SU-DHL-6 (cell line): ENCODE results near the gene PDK4.
"Not testable (repeated sequence)": the region's sequence is repeated elsewhere in the genome, so short reads cannot be mapped to it uniquely, and the experiment has no call there.

Experiments used
- H2AFZ ChIP-seq: fragments of 200-600 bp; sonication (generic); 2 replicates; pipeline ENCODE4 v1.6.1; 2014; ENCODE audit warnings: low read depth, mild to moderate bottlenecking, moderate library complexity, mixed read lengths, antibody characterized with exemption, low read length; ENCODE audit not compliant: severe bottlenecking
- H3F3A ChIP-seq: fragments of 200-600 bp; shearing (Covaris generic); 2 replicates; pipeline ENCODE4 v1.6.0; 2016; ENCODE audit warnings: antibody characterized with exemption, mild to moderate bottlenecking; ENCODE audit not compliant: insufficient read depth
- H3K27ac ChIP-seq: fragments of 200-600 bp; sonication (generic); 2 replicates; pipeline ENCODE4 v1.5.1; 2016; ENCODE audit warnings: low read depth, mild to moderate bottlenecking, low read length, moderate library complexity, mixed read lengths
- H3K27me3 ChIP-seq: fragments of 200-600 bp; sonication (generic), shearing (Covaris generic); 2 replicates; pipeline ENCODE4 v1.6.0; 2014; ENCODE audit warnings: mild to moderate bottlenecking, low read length
- H3K36me3 ChIP-seq: fragments of 200-600 bp; sonication (generic); 2 replicates; pipeline ENCODE4 v1.6.1; 2014; ENCODE audit warnings: mild to moderate bottlenecking, low read length, mixed read lengths
- H3K4me2 ChIP-seq: fragments of 300-600, 200-600 bp; shearing (Covaris generic), sonication (generic); 2 replicates; pipeline ENCODE4 v1.6.0; 2014; ENCODE audit warnings: low read length, low read depth, mild to moderate bottlenecking; ENCODE audit not compliant: poor library complexity, severe bottlenecking
- H3K4me3 ChIP-seq: fragments of 200-600 bp; sonication (generic); 2 replicates; pipeline ENCODE4 v1.5.1; 2014; ENCODE audit warnings: antibody characterized with exemption, low read length, mild to moderate bottlenecking, mixed read lengths; ENCODE audit not compliant: insufficient read depth, poor library complexity, severe bottlenecking
- H3K79me2 ChIP-seq: fragments of 200-600 bp; sonication (generic); 2 replicates; pipeline ENCODE4 v1.6.1; 2014; ENCODE audit warnings: mild to moderate bottlenecking, low read length, moderate library complexity; ENCODE audit not compliant: insufficient read depth
- H3K9ac ChIP-seq: fragments of 200-600 bp; sonication (generic); 2 replicates; pipeline ENCODE4 v1.7.0; 2014; ENCODE audit warnings: mild to moderate bottlenecking, low read length
- H3K9me2 ChIP-seq: fragments of 200-600 bp; sonication (generic); replicated peaks from 2 replicates; pipeline ENCODE4 v1.6.1; 2014; ENCODE audit warnings: low read length; ENCODE audit not compliant: insufficient read depth
- H3K9me3 ChIP-seq: fragments of 200-600 bp; sonication (generic); 2 replicates; pipeline ENCODE4 v1.6.1; 2014; ENCODE audit warnings: low read length, mixed read lengths; ENCODE audit not compliant: insufficient read depth
- H4K20me1 ChIP-seq: fragments of 200-600 bp; sonication (generic); 2 replicates; pipeline ENCODE4 v1.6.1; 2014; ENCODE audit warnings: low read depth, mild to moderate bottlenecking, antibody characterized with exemption, low read length, moderate library complexity, mixed read lengths
- CTCF ChIP-seq: fragments of 200-600 bp; sonication (generic); IDR thresholded peaks from one replicate; pipeline ENCODE4 v1.5.1; 2017; ENCODE audit warnings: antibody characterized with exemption, mild to moderate bottlenecking, low read length, moderate library complexity; ENCODE audit not compliant: insufficient read depth, poor library complexity, severe bottlenecking
- EZH2phosphoT487 ChIP-seq: fragments of 200-600 bp; sonication (generic), shearing (Covaris generic); conservative IDR thresholded peaks from 2 replicates; pipeline ENCODE4 v1.6.1; 2018; ENCODE audit warnings: mild to moderate bottlenecking, antibody characterized with exemption, low read length, moderate library complexity, mixed read lengths

Gene PDK4

GRCh38 chr7:95608359-95609173, 12.2 kb upstream of the PDK4 start:
- Histone ChIP-seq H4K20me1 (no peaks in the 10 kb centered on the region), H3K4me3 (no peak overlapping the region), H3K4me2 (no peak overlapping the region), H3K9ac (no peak overlapping the region), H3K27ac (no peak overlapping the region), H3K27me3 (no peaks in the 10 kb centered on the region), H2AFZ (no peak overlapping the region), H3K9me3 (no peaks in the 10 kb centered on the region), H3K79me2 (no peaks in the 10 kb centered on the region), H3F3A (no peaks in the 10 kb centered on the region), H3K36me3 (no peaks in the 10 kb centered on the region), H3K9me2 (0 out of 2 replicates have a peak, but pooled peaks cover 3% of the 10 kb centered on the region)
- TF ChIP-seq EZH2phosphoT487 (no peak), CTCF (no peak)

- no peak overlapping the region for H3K27ac ChIP-seq
- no peaks in the 10 kb centered on the region for H4K20me1 ChIP-seq
- H3K36me3 ChIP-seq = no peaks in the 10 kb centered on the region
- no peak overlapping the region for H3K4me2 ChIP-seq
- H3K27me3 ChIP-seq = no peaks in the 10 kb centered on the region
- no peaks in the 10 kb centered on the region for H3K9me3 ChIP-seq
- no peak overlapping the region for H2AFZ ChIP-seq
- H3K4me3 ChIP-seq = no peak overlapping the region
- H3K9me2 ChIP-seq = 0 out of 2 replicates have a peak, but pooled peaks cover 5% of the 10 kb centered on the region
- no peaks in the 10 kb centered on the region for H3F3A ChIP-seq
- TF ChIP-seq EZH2phosphoT487 = no peak
- no peak for TF ChIP-seq CTCF
- no peak overlapping the region for H3K9ac ChIP-seq
- no peaks in the 10 kb centered on the region for H3K79me2 ChIP-seq
Observed at GRCh38 chr7:95607561-95607960, 11.2 kb upstream of the PDK4 start.

- no peaks in the 10 kb centered on the region for H3K27me3 ChIP-seq
- H4K20me1 ChIP-seq = no peaks in the 10 kb centered on the region
- no peak overlapping the region for H3K4me3 ChIP-seq
- TF ChIP-seq CTCF (no peak), EZH2phosphoT487 (no peak)
- no peak overlapping the region for H3K9ac ChIP-seq
- H3K9me3 ChIP-seq = no peaks in the 10 kb centered on the region
- no peak overlapping the region for H2AFZ ChIP-seq
- no peak overlapping the region for H3K4me2 ChIP-seq
- no peak overlapping the region for H3K27ac ChIP-seq
- H3F3A ChIP-seq = no peaks in the 10 kb centered on the region
- 0 out of 2 replicates have a peak, but pooled peaks cover 5% of the 10 kb centered on the region for H3K9me2 ChIP-seq
- no peaks in the 10 kb centered on the region for H3K36me3 ChIP-seq
- no peaks in the 10 kb centered on the region for H3K79me2 ChIP-seq
Observed at GRCh38 chr7:95605275-95605674, 9.0 kb upstream of the PDK4 start.

- H3K9me2 ChIP-seq, H3K4me2 ChIP-seq, H3K27me3 ChIP-seq, H3K36me3 ChIP-seq, H4K20me1 ChIP-seq, H3K27ac ChIP-seq, H3K9ac ChIP-seq, H2AFZ ChIP-seq, H3K79me2 ChIP-seq, H3K9me3 ChIP-seq, H3F3A ChIP-seq, H3K4me3 ChIP-seq: not testable (repeated sequence)
Observed at GRCh38 chr7:95604811-95605210, 8.5 kb upstream of the PDK4 start.

GRCh38 chr7:95604397-95604796, 8.1 kb upstream of the PDK4 start:
- not testable (repeated sequence) for H3F3A ChIP-seq, H3K9ac ChIP-seq, H4K20me1 ChIP-seq, H3K27ac ChIP-seq, H2AFZ ChIP-seq, H3K9me3 ChIP-seq, H3K27me3 ChIP-seq, H3K79me2 ChIP-seq, H3K36me3 ChIP-seq, H3K4me2 ChIP-seq, H3K4me3 ChIP-seq, H3K9me2 ChIP-seq
